KMS-11 (cell line): Measurements from ENCODE around the gene POU2F3.

Experiments used
- H2AFZ ChIP-seq: fragments of 200-600 bp; sonication (generic); 2 replicates; pipeline ENCODE4 v1.6.1; 2016; ENCODE audit warnings: antibody characterized with exemption, mixed run types, low read depth
- H3K27ac ChIP-seq: fragments of 200-600 bp; sonication (generic); 2 replicates; pipeline ENCODE4 v1.6.1; 2016; ENCODE audit warnings: mild to moderate bottlenecking, mixed run types
- H3K27me3 ChIP-seq: fragments of 200-600 bp; sonication (generic); 2 replicates; pipeline ENCODE4 v1.6.1; 2017; ENCODE audit warnings: mild to moderate bottlenecking, low read depth, mixed run types, moderate library complexity; ENCODE audit not compliant: insufficient read depth
- H3K36me3 ChIP-seq: fragments of 200-600 bp; sonication (generic); 2 replicates; pipeline ENCODE4 v1.6.1; 2017; ENCODE audit warnings: mild to moderate bottlenecking, mixed run types; ENCODE audit not compliant: insufficient read depth
- H3K4me1 ChIP-seq: fragments of 200-600 bp; sonication (generic); 2 replicates; pipeline ENCODE4 v1.6.1; 2016; ENCODE audit warnings: mild to moderate bottlenecking, low read depth, mixed run types; ENCODE audit not compliant: poor library complexity, severe bottlenecking
- H3K4me2 ChIP-seq: fragments of 200-600 bp; sonication (generic); 2 replicates; pipeline ENCODE4 v1.7.0; 2016; ENCODE audit warnings: mild to moderate bottlenecking, mixed run types
- H3K4me3 ChIP-seq: fragments of 200-600 bp; sonication (generic); IDR thresholded peaks from 2 replicates; pipeline ENCODE4 v1.6.1; 2017; ENCODE audit warnings: low read depth, low read length, mixed read lengths; ENCODE audit not compliant: insufficient read depth
- H3K79me2 ChIP-seq: fragments of 200-600 bp; sonication (generic); 2 replicates; pipeline ENCODE4 v1.6.1; 2016; ENCODE audit warnings: low read depth, mixed run types; ENCODE audit not compliant: insufficient read depth
- H3K9ac ChIP-seq: fragments of 200-600 bp; sonication (generic); 2 replicates; pipeline ENCODE4 v1.6.1; 2016; ENCODE audit warnings: mild to moderate bottlenecking, mixed run types
- H4K20me1 ChIP-seq: fragments of 200-600 bp; sonication (generic); 2 replicates; pipeline ENCODE4 v1.6.1; 2016; ENCODE audit warnings: mild to moderate bottlenecking, mixed run types; ENCODE audit not compliant: insufficient read depth
- TF ChIP-seq, protein P1 (sequence below): fragments of 200-600 bp; sonication (generic); conservative IDR thresholded peaks from 2 replicates; pipeline ENCODE4 v1.6.1; 2017; ENCODE audit warnings: low read depth, mild to moderate bottlenecking, antibody characterized with exemption, low read length, moderate library complexity, mixed read lengths

The POU2F3 gene

DNA sequence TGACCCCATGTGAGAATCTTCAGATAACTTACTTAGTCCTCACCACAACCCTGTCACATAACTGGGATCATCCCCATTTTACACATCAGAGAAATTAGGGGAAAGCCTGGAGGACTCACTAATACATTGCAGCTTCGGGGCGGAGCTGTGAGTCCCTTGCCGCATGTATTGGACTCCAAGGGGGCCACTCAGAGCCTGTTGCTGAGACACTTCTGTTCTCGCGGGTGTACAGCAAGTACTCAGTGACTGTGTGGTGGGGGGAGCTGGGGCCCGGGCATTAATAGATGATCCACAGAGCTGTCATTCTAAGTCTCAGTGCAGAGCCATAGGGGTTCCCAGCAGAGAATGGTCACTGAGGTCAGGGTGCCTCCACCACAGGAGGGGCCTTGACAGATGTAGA lies 15.6 kb upstream of the POU2F3 start:
- no peaks in the 10 kb centered on the region for H3K36me3 ChIP-seq
- no peak overlapping the region for H3K4me3 ChIP-seq
- H3K27me3 ChIP-seq = no peaks in the 10 kb centered on the region
- H3K79me2 ChIP-seq = no peaks in the 10 kb centered on the region
- H2AFZ ChIP-seq = no peak overlapping the region
- H3K4me2 ChIP-seq = no peak overlapping the region
- no peak overlapping the region for H3K9ac ChIP-seq
- H3K4me1 ChIP-seq = peaks cover 9% of the 10 kb centered on the region
- H3K27ac ChIP-seq = no peak overlapping the region
- H4K20me1 ChIP-seq = no peaks in the 10 kb centered on the region
- TF ChIP-seq, protein P1, sequence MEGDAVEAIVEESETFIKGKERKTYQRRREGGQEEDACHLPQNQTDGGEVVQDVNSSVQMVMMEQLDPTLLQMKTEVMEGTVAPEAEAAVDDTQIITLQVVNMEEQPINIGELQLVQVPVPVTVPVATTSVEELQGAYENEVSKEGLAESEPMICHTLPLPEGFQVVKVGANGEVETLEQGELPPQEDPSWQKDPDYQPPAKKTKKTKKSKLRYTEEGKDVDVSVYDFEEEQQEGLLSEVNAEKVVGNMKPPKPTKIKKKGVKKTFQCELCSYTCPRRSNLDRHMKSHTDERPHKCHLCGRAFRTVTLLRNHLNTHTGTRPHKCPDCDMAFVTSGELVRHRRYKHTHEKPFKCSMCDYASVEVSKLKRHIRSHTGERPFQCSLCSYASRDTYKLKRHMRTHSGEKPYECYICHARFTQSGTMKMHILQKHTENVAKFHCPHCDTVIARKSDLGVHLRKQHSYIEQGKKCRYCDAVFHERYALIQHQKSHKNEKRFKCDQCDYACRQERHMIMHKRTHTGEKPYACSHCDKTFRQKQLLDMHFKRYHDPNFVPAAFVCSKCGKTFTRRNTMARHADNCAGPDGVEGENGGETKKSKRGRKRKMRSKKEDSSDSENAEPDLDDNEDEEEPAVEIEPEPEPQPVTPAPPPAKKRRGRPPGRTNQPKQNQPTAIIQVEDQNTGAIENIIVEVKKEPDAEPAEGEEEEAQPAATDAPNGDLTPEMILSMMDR = no peak

- H3K4me1 ChIP-seq = peaks cover 9% of the 10 kb centered on the region
- H2AFZ ChIP-seq = no peak overlapping the region
- no peak overlapping the region for H3K4me2 ChIP-seq
- H4K20me1 ChIP-seq = no peaks in the 10 kb centered on the region
- no peaks in the 10 kb centered on the region for H3K27me3 ChIP-seq
- TF ChIP-seq, protein P1 = no peak
- H3K36me3 ChIP-seq = no peaks in the 10 kb centered on the region
- no peaks in the 10 kb centered on the region for H3K79me2 ChIP-seq
- H3K4me3 ChIP-seq = no peak overlapping the region
- H3K27ac ChIP-seq = no peak overlapping the region
- H3K9ac ChIP-seq = no peak overlapping the region
Measured at GRCh38 chr11:120224972-120225909, 14.7 kb upstream of the POU2F3 start.

GRCh38 chr11:120226242-120226641 lies 13.7 kb upstream of the POU2F3 start:
- no peak overlapping the region for H3K4me2 ChIP-seq
- no peaks in the 10 kb centered on the region for H3K79me2 ChIP-seq
- peaks cover 3% of the 10 kb centered on the region for H3K4me1 ChIP-seq
- H2AFZ ChIP-seq = no peak overlapping the region
- H3K36me3 ChIP-seq = no peaks in the 10 kb centered on the region
- H3K27ac ChIP-seq = no peak overlapping the region
- no peak overlapping the region for H3K4me3 ChIP-seq
- TF ChIP-seq, protein P1 = no peak
- no peaks in the 10 kb centered on the region for H3K27me3 ChIP-seq
- H4K20me1 ChIP-seq = no peaks in the 10 kb centered on the region
- H3K9ac ChIP-seq = no peak overlapping the region

GRCh38 chr11:120226714-120227113 lies 13.2 kb upstream of the POU2F3 start:
- TF ChIP-seq, protein P1 = no peak
- H4K20me1 ChIP-seq = no peaks in the 10 kb centered on the region
- no peak overlapping the region for H3K4me2 ChIP-seq
- no peaks in the 10 kb centered on the region for H3K4me1 ChIP-seq
- H2AFZ ChIP-seq = no peak overlapping the region
- H3K79me2 ChIP-seq = no peaks in the 10 kb centered on the region
- H3K27me3 ChIP-seq = no peaks in the 10 kb centered on the region
- H3K27ac ChIP-seq = no peak overlapping the region
- no peaks in the 10 kb centered on the region for H3K36me3 ChIP-seq
- no peak overlapping the region for H3K9ac ChIP-seq
- no peak overlapping the region for H3K4me3 ChIP-seq
